ENCODE results near the gene CLDN4.

DNA sequence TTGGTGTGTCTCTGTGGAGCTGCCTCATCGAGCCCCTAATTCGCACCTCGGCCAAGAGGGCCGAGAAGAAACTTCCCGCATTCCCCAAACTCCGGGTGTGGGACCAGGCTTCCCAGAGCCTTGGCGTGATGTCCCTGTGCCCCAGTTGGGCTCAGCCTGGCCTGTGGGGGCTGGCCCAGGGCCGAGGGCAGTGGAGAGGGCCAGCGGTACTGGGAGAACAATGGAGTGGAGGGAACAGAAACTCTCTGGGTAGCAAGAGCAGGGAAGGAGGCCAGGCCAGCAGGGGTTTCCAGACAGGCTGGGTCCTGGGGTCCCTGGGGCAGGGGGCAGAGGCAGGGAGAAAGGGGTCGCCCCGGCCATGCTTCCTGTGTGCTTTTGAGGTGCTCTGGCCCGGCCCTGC is 46.2 kb downstream of the CLDN4 start:
- no peak for TF ChIP-seq EZH2 (IDR thresholded peaks at IDR 0.05; ENCODE audit: borderline replicate concordance)
- TF ChIP-seq, protein P1, sequence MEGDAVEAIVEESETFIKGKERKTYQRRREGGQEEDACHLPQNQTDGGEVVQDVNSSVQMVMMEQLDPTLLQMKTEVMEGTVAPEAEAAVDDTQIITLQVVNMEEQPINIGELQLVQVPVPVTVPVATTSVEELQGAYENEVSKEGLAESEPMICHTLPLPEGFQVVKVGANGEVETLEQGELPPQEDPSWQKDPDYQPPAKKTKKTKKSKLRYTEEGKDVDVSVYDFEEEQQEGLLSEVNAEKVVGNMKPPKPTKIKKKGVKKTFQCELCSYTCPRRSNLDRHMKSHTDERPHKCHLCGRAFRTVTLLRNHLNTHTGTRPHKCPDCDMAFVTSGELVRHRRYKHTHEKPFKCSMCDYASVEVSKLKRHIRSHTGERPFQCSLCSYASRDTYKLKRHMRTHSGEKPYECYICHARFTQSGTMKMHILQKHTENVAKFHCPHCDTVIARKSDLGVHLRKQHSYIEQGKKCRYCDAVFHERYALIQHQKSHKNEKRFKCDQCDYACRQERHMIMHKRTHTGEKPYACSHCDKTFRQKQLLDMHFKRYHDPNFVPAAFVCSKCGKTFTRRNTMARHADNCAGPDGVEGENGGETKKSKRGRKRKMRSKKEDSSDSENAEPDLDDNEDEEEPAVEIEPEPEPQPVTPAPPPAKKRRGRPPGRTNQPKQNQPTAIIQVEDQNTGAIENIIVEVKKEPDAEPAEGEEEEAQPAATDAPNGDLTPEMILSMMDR (IDR thresholded peaks at IDR 0.05; ENCODE audit: poor library complexity), result no peak
- TF ChIP-seq EZH2phosphoT487 (IDR thresholded peaks at IDR 0.05; ENCODE audit: low read depth, severe bottlenecking, unreplicated experiment), result no peak
